ENCODE results near the gene FBXW8.
"Not testable (repeated sequence)": the region's sequence is repeated elsewhere in the genome, so short reads cannot be mapped to it uniquely, and the experiment has no call there.

The FBXW8 gene

GRCh38 chr12:117040496-117040895 is 129.7 kb downstream of the FBXW8 start:
- DNase-seq (ENCODE audit: low read depth): no peak

DNA sequence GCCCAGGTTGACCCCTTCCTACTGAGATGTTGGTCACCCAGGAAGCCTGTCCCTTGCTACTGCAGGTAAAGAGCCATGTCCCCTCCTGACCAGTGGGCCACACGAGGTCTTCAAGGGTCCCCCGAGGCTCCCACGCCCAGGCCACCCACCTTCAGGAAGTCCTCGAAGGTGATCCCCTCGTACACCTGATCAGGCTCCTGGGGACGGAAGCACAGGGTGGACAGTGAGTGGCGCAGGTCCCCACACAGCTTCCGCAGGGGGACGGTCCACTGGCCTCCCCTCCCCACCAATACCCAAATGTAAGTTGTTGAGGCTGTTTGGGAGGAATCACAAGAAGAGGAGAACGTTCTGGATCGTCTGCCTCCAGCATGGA is 131.0 kb downstream of the FBXW8 start:
- DNase-seq (ENCODE audit: low read depth): no peak

DNA sequence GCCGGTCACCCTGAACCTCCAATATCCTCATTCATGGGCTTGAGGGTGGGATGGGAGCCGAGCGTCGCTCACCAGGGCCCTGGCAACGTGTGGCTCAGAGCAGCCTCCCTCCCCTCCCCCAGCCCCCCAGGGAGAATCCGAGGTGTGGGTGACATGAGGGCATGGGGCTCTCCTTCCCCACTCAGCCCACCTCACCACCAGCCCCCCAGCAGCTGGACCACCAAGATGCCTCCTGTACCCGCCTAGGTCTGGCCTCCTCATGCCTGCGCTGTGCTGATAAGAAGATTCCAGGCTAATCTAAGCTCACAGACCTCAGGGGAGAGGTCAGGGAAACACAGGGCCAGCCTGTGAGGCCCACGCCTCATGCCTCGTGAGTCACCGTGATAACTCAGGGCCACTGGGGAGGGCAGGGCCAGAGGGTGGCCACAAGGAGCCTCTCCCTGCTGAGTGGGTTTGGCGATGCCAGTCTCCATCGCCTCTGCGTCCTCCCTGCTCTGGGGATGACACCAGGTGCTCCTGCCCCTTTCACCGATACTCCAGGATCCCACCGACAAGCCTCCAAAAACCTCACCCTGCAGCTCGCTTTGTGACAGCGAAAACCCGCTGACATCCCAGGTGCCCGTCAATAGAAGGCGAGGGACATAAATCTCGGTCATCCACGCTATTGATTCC is 131.6 kb downstream of the FBXW8 start:
- no peak for DNase-seq (ENCODE audit: low read depth)

GRCh38 chr12:117042862-117043261 is 132.1 kb downstream of the FBXW8 start:
- DNase-seq (ENCODE audit: low read depth): no peak

- DNase-seq (ENCODE audit: low read depth): no peak
Measured at GRCh38 chr12:117044311-117044710, 133.6 kb downstream of the FBXW8 start.

DNA sequence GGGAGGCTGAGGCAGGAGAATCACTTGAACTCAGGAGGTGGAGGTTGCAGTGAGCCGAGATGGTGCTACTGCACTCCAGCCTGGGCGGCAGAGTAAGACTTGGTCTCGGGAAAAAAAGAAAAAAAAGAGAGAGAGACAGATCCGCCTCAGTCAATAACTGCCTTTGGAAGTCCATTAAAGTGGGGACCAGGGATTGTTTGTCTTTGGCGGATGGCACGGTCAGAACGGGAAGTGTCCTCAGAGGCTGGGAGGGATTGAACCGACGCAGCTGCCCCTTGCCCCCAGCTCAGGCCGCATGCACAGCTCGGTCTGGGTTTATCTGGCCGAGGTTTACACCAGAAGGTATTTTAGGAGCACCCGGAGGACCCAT is 134.0 kb downstream of the FBXW8 start:
- no peak for DNase-seq (ENCODE audit: low read depth)

DNA sequence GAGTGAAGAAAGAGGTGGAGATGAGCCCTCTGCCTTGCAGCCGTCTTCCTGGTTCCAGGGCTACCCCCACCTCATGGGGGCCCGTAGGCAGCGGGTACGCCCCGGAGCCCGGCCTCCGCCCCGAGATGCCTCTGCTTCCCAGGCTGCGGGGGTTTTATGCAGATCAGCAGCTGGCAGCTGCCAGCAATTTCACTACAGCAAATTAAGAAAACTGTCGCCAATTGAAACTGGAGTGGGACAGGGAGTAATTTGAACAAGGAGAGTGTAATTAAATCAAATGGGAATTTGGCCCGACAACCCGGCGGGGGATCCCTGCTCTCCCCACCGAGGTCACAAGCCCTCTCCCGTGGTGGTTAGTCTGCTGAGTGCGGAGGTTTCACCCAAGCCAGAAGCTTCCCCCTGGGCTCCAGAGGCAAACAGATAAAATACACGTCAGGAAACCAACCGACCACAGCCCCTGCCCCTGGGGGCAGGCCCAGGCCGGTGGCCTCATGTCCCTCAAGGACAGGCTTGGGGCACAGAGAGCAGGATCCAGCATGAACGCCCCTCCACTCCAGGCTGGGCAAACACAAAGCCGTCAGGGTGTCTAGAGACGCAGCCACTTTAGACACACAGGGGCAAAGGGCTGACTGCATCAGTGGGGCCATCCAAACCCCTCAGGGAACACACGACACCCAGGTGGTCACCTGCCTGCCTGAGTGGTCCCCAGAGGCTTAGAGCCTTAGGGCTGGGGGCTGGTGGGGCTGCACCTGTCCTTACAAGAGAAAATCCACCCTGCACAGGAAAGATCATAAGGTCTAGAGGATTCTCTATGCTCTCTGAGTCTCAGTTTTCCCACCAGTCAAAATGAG is 134.6 kb downstream of the FBXW8 start:
- no peak for DNase-seq (ENCODE audit: low read depth)

- no peak for DNase-seq (ENCODE audit: low read depth)
Measured at GRCh38 chr12:117046011-117046369, 135.2 kb downstream of the FBXW8 start.

GRCh38 chr12:117046425-117046824 is 135.7 kb downstream of the FBXW8 start:
- no peak for DNase-seq (ENCODE audit: low read depth)

DNA sequence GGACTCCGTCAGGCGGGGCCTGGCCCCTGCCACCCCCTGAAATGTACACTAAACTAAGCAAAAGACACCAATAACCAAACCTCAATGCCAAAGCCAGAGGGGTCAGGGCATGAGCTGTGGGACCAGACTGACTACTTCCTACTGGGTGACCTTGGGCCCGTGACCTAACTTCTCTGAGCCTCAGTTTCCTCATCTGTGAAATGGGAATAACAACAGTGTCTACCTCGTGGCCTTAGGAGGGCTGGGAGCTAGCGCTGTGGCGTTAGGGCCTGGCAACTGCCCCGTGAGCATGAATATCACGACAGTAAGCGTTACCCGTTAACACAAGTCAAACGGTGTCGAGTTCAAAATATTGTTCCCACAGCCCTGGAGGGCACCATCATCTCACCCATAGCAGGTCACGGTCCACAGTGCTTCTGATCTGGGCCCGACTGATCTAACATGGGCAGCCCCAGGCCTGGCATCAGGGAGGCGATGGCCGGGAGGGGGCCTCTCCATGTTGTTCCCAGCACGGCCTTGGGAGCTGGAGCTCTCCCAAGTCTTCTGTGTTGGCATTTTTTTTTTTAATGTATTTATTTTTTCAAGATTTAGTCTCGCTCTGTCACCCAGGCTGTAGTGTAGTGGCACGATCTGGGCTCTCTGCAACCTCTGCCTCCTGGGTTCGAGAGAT is 136.2 kb downstream of the FBXW8 start:
- no peak for DNase-seq (ENCODE audit: low read depth)

GRCh38 chr12:117047810-117048584 is 137.2 kb downstream of the FBXW8 start:
- no peak for DNase-seq (ENCODE audit: low read depth)

DNA sequence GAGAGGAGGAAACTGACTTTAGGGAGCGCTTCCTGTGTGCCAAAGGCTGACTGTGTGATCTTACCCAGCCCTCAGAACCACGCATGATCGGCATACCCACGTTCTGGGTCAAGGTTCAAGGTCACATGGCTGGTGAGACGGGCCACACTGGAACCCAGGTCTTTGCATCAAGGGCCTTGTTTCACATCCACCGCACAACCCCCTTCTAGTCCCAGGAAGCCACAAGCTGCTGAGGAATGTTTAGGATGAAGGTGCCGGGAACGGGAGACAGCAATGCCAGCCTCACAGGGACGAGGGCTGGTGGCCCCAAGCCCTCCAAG is 137.8 kb downstream of the FBXW8 start:
- DNase-seq (ENCODE audit: low read depth): no peak

- DNase-seq (ENCODE audit: low read depth): no peak
Measured at GRCh38 chr12:117049295-117049694, 138.5 kb downstream of the FBXW8 start.

- DNase-seq (ENCODE audit: low read depth): no peak
Measured at GRCh38 chr12:117050060-117050459, 139.3 kb downstream of the FBXW8 start.

DNA sequence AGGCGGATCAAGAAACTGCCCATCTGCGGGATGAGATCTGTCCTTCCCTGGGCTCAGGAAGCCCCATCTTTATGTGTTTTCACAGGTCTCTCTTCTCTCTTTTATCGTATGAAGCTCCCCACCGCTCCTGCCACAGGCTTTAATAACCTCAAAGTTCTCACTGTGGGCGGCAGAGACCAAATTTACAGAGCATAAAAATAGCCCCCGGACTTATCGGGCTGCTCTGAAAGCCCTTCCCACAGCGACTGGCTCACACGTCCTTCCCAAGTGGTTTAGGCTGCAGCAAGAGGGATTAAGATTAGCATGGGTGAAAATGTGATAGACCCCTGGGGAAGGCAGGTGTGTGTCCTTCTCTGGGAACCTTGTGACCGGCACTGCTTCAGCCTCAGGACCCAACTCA is 140.6 kb downstream of the FBXW8 start:
- DNase-seq (ENCODE audit: low read depth): no peak

GRCh38 chr12:117052386-117053049 is 141.8 kb downstream of the FBXW8 start:
- DNase-seq (ENCODE audit: low read depth): no peak

GRCh38 chr12:117053050-117053400 is 142.3 kb downstream of the FBXW8 start:
- DNase-seq (ENCODE audit: low read depth): no peak

GRCh38 chr12:117053597-117054201 is 142.9 kb downstream of the FBXW8 start:
- DNase-seq (ENCODE audit: low read depth): no peak

DNA sequence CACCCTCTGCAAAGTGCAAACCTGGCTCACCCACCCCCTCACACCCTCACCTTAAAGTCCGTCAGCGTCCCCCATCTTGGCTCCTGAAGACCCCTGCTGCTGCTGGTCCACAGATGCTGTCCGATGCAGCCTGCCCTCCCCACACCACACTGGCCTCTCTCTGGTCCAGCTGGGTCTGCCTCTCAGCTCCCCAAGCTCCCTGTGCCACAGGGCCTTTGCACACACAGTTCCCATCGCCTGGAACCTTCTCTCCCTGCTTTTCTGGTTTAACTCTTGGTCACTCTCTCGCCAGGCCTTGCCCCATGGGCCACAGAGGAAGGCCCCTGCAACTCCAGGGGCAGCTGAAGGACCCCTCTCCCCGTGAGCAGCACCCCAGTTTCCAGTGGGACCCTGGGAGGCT is 143.5 kb downstream of the FBXW8 start:
- DNase-seq (ENCODE audit: low read depth): no peak

GRCh38 chr12:117057626-117058025 is 146.9 kb downstream of the FBXW8 start:
- not testable (repeated sequence) for DNase-seq (ENCODE audit: low read depth)

GRCh38 chr12:117058442-117059072 is 147.8 kb downstream of the FBXW8 start:
- DNase-seq (ENCODE audit: low read depth): no peak

Data from fibroblast of the conjunctiva (primary cell).